CD4-positive, alpha-beta T cell treated with Interleukin-17A for 4 hours (primary cell): ENCODE results near the gene VOPP1.

Experiments
- DNase-seq: peaks from one replicate; pipeline ENCODE4 v3.0.0-alpha.2; 2020; ENCODE audit warnings: mixed read lengths

Gene VOPP1

GRCh38 chr7:55504967-55505658 lies 67.2 kb downstream of the VOPP1 start:
- no peak for DNase-seq

GRCh38 chr7:55504093-55504859 lies 68.0 kb downstream of the VOPP1 start:
- DNase-seq: no peak

GRCh38 chr7:55502858-55503440 lies 69.4 kb downstream of the VOPP1 start:
- DNase-seq: no peak

- no peak for DNase-seq
Measured at GRCh38 chr7:55502124-55502857, 70.0 kb downstream of the VOPP1 start.

GRCh38 chr7:55501611-55502010 lies 70.7 kb downstream of the VOPP1 start:
- no peak for DNase-seq

GRCh38 chr7:55500117-55500756 lies 72.1 kb downstream of the VOPP1 start:
- no peak for DNase-seq

- DNase-seq: no peak
Measured at GRCh38 chr7:55499591-55499990, 72.7 kb downstream of the VOPP1 start.

- DNase-seq: no peak
Measured at GRCh38 chr7:55498770-55499169, 73.5 kb downstream of the VOPP1 start.

- peak; percentile 35 for DNase-seq
Measured at GRCh38 chr7:55498142-55498541, 74.2 kb downstream of the VOPP1 start.

GRCh38 chr7:55497521-55497920 lies 74.8 kb downstream of the VOPP1 start:
- no peak for DNase-seq

GRCh38 chr7:55496906-55497305 lies 75.4 kb downstream of the VOPP1 start:
- DNase-seq: no peak

- DNase-seq: no peak
Measured at GRCh38 chr7:55494951-55495350, 77.4 kb downstream of the VOPP1 start.

- DNase-seq: no peak
Measured at GRCh38 chr7:55493408-55493807, 78.9 kb downstream of the VOPP1 start.

GRCh38 chr7:55491346-55491745 lies 81.0 kb downstream of the VOPP1 start:
- no peak for DNase-seq

- no peak for DNase-seq
Measured at GRCh38 chr7:55490099-55490498, 82.2 kb downstream of the VOPP1 start.

GRCh38 chr7:55489552-55489951 lies 82.8 kb downstream of the VOPP1 start:
- DNase-seq: no peak

- no peak for DNase-seq
Measured at GRCh38 chr7:55488804-55489340, 83.4 kb downstream of the VOPP1 start.

- no peak for DNase-seq
Measured at GRCh38 chr7:55488216-55488615, 84.1 kb downstream of the VOPP1 start.

- no peak for DNase-seq
Measured at GRCh38 chr7:55486991-55487390, 85.3 kb downstream of the VOPP1 start.

GRCh38 chr7:55486192-55486590 lies 86.1 kb downstream of the VOPP1 start:
- DNase-seq: no peak

- no peak for DNase-seq
Measured at GRCh38 chr7:55485501-55486191, 86.7 kb downstream of the VOPP1 start.

GRCh38 chr7:55484834-55485233 lies 87.5 kb downstream of the VOPP1 start:
- no peak for DNase-seq
